22Rv1 (cell line): ENCODE measurements around the gene SYNJ2.

Experiments used
- H3K27ac ChIP-seq: fragments of 450-650 bp; 2 replicates; pipeline ENCODE4 v1.5.1; 2017
- ZFX ChIP-seq: fragments of 450-650 bp; IDR thresholded peaks from 2 replicates; pipeline ENCODE4 v1.6.1; 2017; ENCODE audit warnings: antibody characterized with exemption, borderline replicate concordance
- TF ChIP-seq, protein P1 (sequence below): fragments of 450-650 bp; IDR thresholded peaks from 2 replicates; pipeline ENCODE4 v1.5.1; 2017; ENCODE audit warnings: mild to moderate bottlenecking

SYNJ2 gene

DNA sequence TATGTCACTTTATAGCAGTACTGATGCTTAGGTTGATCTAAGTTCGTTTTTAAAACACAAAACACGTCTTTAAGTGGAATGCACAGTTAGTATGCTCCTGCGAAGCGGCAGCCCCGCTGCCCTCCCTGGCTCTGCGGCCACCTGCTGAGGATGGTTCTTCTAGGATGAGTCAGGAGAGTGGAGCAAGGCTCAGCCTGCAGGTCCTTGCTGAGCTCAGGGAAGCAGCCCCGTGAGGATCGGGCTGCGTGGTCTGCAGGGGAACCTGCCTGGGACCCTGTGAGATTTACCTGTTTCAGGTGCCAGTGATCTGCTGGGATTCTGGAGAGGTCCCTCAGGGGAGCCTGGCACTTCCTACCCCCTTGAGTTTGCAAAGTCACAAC lies 57.5 kb downstream of the SYNJ2 start:
- TF ChIP-seq ZFX = no peak
- TF ChIP-seq, protein P1, sequence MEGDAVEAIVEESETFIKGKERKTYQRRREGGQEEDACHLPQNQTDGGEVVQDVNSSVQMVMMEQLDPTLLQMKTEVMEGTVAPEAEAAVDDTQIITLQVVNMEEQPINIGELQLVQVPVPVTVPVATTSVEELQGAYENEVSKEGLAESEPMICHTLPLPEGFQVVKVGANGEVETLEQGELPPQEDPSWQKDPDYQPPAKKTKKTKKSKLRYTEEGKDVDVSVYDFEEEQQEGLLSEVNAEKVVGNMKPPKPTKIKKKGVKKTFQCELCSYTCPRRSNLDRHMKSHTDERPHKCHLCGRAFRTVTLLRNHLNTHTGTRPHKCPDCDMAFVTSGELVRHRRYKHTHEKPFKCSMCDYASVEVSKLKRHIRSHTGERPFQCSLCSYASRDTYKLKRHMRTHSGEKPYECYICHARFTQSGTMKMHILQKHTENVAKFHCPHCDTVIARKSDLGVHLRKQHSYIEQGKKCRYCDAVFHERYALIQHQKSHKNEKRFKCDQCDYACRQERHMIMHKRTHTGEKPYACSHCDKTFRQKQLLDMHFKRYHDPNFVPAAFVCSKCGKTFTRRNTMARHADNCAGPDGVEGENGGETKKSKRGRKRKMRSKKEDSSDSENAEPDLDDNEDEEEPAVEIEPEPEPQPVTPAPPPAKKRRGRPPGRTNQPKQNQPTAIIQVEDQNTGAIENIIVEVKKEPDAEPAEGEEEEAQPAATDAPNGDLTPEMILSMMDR = no peak
- H3K27ac ChIP-seq = no peak overlapping the region

DNA sequence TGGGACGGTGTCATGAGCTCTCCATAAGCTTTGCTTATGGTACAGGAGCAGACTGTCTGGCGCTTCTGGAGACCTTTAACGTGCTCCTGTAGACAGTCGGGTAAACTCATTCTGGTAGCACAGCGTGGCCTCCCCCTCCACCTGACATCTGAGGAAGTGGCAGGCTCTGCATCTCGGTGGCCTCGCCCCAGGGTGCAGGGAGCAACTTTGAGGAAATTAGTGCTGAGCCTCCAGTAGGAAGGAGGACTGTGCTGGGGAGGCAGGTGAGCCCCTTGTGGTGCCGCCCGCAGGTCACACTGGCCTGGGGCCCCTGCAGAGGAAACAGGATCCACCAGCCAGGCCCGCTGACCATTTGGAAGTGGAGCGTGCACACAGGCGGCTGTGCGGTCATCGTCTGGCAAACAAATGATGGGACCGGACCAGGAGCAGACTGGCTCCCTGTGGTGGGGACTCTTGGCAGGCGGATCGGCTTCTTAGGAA lies 57.9 kb downstream of the SYNJ2 start:
- TF ChIP-seq, protein P1 = no peak
- TF ChIP-seq ZFX = no peak
- H3K27ac ChIP-seq = peak overlapping the region; percentile 43; the same call in 1 of the 2 replicates

DNA sequence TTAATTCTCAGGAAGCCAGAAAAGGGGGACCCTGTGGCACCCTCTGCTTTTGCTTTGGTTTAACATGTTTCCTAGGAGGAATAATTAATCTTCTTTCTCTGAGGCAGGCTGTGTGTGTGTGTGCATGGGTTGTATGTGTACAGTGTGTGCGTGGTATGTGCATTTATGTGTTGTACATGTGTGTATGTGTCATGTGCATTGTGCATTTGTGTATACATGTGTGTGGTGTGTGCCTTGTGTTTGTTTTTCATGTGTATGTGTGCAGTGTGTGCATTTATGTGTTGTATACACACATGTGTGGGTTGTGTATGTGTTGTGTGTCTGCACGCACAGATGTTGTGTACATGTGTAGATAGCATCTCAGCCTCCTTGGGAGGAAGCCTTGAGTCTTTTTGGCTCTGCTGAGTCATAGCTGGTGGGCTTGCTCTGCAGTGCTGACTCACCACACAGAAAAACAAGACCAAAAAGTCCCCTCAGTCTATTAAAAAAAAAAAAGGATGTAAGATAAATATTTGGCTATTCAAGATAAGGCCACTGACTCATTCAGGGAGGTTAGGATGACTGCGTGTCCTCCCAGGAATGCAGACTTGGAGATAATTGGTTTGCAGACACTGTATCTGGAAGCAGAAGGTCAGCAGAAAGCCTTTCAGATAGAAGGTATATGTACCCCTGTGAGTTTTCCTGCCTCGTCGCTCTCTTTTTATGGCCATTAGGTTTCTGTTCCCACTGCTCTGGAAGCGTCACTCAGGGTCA lies 58.6 kb downstream of the SYNJ2 start:
- H3K27ac ChIP-seq = peak overlapping the region; percentile 43

DNA sequence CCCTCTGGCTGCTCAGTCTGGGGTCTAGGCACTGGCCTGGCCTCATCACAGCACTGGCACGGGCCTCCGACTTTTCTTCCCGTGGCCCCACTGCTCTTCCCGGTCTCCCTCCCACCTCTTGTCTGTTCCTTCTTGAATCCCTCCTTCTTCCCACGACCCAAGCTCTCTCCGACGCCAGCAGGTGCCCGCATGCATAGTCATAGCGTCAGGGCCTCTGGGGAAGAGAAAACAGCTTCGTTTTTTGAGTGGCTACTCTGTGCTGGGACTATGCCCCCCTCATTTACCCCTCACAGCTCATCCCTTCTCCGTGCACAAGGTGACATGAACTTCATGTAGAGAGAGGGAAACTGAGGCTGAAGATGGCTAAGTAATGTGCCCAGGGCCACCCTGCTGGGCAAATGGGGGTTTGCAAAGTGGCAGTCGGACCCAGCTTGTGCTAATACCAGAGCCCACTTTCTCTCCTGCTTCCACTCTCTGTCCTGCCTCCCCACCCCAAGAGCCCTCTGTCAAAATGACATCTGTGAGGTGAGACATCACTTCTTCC lies 59.2 kb downstream of the SYNJ2 start:
- peak overlapping the region; percentile 43 for H3K27ac ChIP-seq
- TF ChIP-seq, protein P1 = no peak
- TF ChIP-seq ZFX = no peak

More for the DNA sequence above, 58.6 kb downstream of the SYNJ2 start:
- TF ChIP-seq, protein P1 = no peak
- no peak for TF ChIP-seq ZFX

DNA sequence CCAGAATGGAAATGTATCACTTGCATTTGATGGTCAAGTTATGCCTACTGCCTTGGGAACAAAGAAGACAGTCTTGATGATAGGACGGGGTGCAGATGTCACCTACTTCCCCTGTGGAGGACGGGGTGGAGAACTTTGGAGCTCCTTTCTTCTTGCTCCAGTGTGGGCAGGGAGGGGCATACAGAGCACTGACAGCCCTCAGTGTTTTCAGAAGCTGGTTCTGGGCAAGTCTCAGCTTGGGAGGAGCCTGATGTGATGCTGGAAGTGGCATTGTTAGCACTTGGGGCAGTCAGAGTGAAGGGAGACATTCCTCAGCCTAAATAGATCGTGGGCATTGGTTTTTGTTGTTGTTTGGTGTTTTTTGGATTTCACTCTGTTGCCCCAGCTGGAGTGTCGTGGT lies 59.7 kb downstream of the SYNJ2 start:
- no peak for TF ChIP-seq ZFX
- TF ChIP-seq, protein P1 = no peak
- 0 out of 2 replicates have a peak overlapping the region, but pooled peaks have one; percentile 37 for H3K27ac ChIP-seq

DNA sequence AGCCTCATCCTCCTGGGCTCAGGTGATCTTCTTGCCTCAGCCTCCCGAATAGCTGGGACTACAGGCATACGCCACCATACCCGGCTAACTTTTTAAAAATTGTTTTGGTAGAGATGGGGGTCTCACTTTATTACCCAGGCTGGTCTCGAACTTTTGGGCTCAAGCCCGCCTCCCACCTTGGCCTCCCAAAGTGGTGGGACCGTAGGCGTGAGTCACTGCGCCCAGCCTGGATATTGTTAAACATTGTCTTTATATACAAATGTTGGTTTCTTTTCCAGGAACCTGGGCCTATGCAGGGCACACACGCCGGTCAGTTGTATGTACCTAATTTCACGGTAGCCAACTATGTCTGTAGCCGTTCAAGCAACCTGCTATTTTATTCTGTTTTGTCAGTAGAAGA lies 60.1 kb downstream of the SYNJ2 start:
- no peak for TF ChIP-seq ZFX
- TF ChIP-seq, protein P1 = no peak
- peak overlapping the region; percentile 37; the same call in 1 of the 2 replicates for H3K27ac ChIP-seq

DNA sequence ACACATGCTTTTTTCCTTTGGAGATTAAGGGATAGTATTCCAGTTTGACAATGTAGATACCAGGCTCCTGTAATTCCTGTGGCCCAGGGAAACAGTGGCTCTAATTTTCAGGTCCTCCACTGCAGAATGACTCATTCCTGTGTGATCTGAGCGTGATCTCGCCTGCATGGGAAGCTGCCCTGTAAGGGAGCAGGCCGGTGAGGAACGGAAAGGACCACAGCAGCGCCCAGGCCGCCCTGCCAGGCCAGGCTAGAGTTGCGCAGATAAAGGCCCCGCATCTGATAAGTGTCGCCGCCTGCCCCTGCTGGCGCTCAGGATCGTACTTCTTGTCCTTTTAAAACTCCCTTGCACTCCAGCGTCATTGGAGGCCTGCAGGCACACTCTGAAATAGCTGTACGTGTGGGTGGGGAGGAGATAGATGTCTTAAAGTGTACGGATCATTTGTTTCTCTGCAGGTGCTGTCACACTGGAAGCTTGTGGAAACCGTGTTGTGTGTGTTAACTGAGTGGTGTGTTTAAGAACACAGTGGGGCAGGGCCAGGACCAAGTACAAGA lies 60.7 kb downstream of the SYNJ2 start:
- peak overlapping the region; percentile 37; the same call in 1 of the 2 replicates for H3K27ac ChIP-seq
- TF ChIP-seq, protein P1 = no peak
- TF ChIP-seq ZFX = no peak
